GM21786 (cell line): ENCODE results near the gene CAPZA3.
"Not testable (repeated sequence)": the region's sequence is repeated elsewhere in the genome, so short reads cannot be mapped to it uniquely, and the experiment has no call there.

Experiments used
- ATAC-seq: cut with Tn5 transposase; IDR thresholded peaks from one replicate; pipeline ENCODE4 v1.9.1; 2021; ENCODE audit not compliant: unreplicated experiment

CAPZA3 gene, protein sequence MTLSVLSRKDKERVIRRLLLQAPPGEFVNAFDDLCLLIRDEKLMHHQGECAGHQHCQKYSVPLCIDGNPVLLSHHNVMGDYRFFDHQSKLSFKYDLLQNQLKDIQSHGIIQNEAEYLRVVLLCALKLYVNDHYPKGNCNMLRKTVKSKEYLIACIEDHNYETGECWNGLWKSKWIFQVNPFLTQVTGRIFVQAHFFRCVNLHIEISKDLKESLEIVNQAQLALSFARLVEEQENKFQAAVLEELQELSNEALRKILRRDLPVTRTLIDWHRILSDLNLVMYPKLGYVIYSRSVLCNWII

DNA sequence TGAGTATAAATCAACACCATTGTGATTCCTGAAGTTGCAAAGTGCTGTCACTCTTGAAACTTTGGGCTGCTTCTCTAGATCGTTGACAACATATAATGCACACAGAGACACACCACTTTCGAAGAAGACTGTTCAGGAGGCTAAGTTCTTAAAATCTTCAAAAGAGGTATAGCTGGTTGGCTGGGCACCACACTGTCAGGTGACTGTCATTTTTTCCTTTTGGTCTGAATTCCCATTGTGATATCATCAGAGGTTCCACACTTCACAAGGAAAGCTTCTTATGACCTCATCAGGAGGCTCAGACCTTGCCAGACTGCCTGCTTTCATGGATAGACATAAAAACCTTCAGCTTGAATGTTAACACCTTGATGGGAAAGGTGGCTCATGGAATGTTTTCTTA is at the start of gene CAPZA3, which contains the start of gene PLCZ1:
TSS of gene CAPZA3 (plus strand) at position 301 of the 400 bp plus-strand sequence. CDS start 150 bp downstream, outside the sequence.
TSS of gene PLCZ1 (minus strand) at position 194 of the 400 bp plus-strand sequence. CDS start 641 bp downstream, outside the sequence.
- ATAC-seq: no peak

DNA sequence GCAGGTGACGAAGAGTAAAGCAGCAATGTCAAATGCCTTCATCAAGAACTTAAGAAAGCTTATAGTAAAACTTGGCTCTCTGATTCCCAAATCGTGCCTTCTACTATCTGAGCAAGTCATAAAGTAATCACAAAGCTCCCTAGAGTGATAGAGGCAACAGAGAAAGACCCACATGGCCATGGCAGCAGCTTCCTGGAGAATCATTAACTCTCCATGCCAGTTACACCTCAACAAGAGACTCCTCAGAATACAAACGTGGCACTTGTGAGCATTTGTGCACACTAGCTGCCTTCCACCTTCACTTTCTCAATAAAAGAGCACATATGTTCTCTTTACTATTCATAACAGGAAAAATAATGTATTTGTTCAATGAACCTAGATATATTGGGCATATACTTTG is 48.1 kb upstream of the CAPZA3 start:
- ATAC-seq: no peak

DNA sequence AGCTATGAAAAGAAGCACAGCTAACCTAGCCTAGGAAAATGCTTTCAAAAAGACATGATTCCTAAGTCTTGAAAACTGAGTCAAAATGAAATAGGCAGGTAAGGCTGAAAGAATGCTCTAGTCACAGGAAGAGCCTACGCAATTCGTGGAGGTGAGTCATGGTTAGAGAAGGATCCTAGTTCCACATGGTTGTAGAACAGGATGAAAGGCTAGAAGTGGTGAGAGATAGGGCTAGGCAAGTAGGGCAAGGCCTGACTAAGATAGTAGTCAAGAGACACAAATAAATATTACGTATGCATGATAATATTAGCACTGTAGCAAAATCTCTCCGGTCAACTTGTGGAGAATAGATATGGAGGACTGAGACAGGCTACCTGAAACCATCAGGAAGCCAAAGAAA is 47.3 kb upstream of the CAPZA3 start:
- no peak for ATAC-seq

DNA sequence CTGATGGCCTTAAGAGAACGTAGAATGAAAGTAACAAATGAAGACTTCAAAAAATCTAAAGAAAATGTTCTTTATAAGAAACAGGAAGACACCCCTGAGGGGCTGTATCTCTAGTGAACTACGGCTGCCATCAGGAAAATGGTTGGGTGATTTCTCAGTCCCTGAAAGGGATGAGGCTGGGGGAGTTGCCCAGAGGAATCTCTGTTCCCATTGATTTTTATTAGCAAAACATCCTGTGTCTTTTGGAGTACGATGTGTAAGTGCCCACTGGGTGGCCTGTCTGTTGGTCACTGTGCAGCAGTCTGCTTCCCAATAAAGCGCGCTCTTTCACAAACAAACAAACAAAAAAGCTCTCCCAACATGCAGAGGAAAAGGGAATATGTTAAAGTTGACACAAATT is 43.9 kb upstream of the CAPZA3 start:
- not testable (repeated sequence) for ATAC-seq

DNA sequence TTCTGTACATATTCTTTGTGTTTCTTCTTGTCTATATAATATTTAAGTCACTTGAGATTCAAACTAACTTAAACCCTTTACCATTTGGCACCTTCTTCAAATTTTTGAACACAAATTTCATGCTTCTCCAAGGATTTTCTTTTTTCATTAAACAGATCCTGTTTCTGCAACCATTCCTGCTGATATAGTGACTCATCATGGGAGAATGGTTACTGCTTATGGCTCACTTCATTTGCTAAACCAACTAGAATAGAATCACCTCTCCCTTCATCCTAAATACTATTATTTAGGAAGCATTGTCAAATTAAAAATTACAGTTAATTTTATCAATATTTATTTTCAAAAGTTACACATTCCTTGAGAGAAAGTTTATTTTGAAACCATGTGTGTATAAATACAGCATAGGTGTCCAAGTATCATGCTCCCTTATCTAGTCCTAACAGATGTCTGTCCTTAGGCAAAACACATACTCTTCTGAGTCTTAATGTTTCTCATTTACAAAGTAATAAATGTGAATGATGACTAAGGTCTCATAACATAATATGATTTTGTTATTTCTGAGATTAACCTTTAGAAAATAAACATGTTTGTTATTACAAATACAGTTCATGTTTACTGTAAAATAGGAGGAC is 40.8 kb upstream of the CAPZA3 start:
- ATAC-seq: no peak

DNA sequence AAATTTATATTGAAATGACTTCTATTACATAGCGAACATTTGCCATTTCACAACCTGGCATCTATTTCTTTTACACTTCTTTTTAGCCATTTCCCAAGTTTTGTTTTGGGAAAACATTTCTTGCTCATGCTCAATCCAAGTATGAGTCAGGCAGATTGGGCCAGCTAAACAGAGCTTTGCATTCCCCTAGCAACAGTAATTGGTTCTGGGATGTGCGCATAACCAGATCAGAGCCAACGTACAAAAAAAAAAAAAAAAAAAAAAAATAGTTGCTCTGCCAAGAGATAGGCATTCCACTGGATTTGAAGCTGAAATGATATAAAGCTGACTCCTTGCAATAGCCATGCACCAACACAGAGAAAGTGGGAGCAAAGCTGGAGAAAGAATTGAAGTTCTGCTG is 37.6 kb upstream of the CAPZA3 start:
- ATAC-seq: no peak

DNA sequence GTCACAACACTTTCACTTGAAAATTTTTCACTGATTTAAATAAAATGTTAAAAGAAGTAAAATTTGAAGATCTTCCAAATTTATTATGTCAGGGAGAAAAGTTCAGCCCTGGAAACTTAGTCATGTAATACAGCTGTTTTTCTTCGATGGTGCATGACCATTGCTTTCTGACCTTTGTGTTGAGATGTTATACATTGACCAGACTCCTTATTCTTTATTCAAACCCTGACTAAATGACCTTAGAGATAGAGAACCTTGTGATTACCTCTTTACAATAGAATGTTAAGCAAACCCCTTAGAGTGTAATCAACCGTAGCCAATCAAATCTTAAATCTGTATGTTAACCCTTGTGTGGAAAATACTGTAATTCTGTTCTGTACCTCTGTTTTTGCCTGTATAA is 34.6 kb upstream of the CAPZA3 start:
- no peak for ATAC-seq

DNA sequence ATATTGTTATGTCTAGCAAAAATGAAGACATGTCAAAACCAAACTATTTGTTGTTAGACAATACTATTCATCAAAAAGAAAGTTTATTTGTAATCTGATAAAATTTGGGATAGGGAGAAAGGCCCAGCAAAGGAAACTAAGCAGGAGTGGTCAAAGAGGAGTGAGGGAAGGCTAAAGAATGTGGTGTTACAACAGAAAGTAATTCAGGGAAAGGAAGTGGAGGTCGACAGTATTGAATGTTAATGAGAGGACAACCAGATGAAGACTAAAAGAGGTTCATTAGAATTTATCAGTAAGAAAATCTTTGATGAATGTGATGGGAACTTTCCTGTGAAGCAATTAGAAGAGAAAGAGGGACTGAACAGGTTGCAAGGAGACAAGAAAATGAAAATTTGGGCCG is 34.0 kb upstream of the CAPZA3 start:
- ATAC-seq: no peak

DNA sequence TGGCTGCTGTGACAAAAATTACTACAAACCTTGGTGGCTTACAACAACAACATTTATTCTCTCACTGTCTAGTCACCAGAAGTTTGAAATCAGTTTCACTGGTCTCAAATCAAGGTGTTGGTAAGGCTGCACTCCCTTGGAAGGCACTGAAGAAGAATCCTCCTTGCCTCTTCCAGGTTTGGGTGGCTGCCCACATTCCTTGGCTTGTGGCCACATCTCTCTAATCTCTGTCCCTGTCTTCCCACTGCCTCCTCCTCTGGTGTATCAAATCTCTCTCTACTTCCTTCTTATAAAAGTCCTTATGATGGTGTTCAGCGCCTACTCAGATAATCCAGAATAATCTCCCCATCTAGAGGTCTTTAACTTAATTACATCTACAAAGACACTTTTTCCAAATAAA is 31.1 kb upstream of the CAPZA3 start:
- ATAC-seq: no peak

DNA sequence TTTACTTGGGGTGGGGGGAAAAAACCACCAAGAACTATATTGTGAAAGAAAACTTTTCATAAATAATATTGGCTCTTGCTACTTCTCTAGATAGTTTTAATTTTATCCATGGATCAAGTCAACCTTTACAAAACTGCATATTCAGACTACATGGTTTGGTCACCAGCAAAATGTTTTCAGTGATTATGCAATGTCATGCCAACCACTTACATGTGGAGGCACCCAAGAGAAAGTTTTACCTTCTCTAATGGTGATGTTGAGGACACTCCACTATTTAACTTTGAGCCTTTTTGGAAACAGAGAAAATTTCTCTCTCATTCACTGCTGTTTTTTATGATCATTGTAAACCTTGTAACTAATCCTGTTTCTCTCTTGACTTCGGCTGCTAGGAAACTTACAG is 21.7 kb upstream of the CAPZA3 start:
- ATAC-seq: no peak

DNA sequence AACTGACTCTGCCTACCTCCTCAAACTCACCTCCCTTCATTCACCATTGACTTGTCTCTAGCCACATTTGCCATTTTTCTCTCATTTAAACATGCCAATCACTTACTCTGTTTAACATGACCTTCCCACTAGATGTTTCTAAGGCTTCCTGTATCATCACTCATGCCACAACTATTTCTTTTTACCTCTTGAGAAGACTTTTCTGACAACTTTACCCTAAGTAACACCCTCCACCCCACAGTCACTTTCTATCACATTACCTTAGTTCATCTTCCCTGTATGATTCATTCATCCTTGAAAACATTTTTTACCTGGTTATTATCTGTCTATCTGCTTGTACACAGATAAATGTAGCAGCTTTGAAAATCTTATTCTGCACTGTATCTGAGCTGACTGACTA is 19.5 kb upstream of the CAPZA3 start:
- ATAC-seq: no peak

DNA sequence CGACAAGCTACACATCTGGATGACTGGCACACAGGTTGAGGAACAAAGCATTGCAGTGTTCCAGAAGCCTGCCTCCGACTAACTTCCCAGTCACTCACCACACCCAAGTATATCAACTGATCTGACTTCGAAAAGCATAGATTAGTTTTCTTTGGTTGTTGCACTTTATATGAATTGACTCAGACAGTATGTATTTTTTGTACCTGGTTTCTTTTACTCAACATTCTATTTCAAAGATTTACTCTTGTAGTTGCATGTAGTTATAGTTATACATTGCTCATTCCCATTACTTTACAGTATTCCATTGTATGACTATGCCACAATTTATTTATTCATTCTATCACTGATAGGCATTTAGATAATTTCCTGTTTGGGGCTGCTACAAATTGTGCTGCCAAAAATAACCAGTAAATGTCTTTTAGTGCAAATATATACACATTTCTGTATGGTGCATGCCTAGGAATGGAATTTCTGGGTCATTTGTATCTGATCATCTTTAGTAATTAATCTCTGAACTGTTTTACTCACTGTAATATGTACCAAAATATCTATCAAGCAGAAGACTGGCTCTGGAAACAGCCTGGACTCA is 17.9 kb upstream of the CAPZA3 start:
- no peak for ATAC-seq

DNA sequence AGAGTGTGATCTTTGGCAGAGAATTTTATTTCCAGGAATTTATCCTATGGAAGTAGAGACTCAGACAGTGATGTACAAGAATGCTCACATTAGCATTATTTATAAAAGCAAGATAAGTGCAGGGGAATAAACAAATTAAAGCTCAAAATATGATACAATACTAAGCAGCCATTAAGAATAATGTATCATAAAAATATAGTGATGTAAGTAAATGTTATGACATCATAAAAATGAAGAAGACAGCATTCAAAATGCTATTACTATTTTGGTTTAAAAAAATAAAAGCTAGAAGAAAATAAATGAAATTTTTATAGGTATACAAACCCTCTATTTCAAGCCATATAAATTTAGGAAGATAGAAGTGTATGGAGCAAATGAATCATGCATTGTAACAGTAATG is 17.2 kb upstream of the CAPZA3 start:
- ATAC-seq: no peak

DNA sequence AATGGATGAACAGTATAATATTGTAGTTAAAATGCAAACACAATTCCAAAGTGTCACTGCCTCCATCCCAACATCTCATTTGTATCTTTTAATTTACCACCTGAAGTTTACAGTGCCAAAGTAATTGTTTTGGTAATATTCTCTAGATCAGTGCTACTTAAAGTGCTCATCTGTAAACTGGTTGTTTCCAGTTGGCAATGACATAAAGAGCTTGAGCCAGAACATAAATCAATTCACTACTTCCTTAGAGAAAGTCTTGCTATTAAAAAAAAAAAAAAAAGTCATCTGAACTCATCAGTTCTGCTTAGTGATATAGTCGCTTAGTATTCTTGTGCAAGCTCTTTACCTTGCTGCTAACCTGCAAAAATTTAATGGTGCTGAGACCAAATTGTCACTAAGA is 16.5 kb upstream of the CAPZA3 start:
- no peak for ATAC-seq

DNA sequence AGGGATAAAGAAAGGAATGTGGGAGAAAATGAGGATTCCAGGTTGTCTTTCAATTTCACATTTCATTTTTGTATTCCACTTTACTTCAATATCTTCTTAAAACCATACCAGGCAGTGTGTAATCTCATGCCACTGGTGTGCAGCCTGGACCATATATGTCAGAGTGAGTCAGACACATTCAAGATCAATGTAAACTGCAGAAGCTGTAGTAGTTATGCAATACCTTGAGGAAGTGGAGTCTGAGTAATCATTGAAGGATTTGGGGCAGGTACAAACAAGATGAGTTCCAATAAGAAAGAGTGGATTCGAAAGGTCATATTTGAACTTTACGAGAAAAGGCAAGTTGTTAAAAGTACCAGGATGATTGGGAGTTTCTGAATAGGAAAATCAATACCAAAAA is 14.2 kb upstream of the CAPZA3 start:
- no peak for ATAC-seq

DNA sequence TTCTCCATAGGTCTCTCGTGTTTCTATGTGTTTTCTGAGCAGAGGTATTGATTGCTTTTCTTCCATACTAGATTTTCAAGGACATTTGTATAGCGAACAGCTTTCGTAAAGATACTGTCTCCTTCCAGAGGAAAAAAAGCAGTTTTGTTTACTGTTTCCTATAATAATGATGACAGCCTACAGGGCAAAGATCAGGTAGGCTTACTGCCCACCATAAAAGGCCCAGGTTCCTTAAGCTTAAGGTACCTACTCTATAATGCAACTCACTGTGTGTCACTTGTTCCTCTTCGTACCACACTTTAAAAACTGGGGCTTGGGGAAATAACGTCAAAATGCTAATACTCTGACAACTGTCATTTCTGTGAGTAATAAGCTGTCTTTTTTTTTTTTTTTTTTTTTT is 6.8 kb upstream of the CAPZA3 start:
- ATAC-seq: no peak

DNA sequence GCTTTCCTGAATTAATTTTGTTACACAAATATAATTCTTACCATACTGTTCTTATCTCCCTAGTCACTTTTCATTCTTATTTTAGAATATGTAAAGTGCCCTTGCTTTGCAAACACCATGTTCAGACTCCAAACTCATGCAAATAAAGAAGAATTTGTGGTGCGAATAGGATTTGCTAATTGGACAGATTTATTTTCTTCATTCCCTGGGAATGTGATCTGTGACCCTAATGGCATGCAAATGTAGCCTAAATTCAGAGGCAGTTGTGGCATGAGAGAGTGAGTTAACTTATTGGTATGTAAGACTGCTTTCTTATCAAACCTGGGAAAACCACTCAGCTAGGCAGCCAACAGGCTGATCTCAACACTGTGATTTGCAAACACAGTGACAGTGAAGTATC is 10.0 kb downstream of the CAPZA3 start:
- no peak for ATAC-seq

DNA sequence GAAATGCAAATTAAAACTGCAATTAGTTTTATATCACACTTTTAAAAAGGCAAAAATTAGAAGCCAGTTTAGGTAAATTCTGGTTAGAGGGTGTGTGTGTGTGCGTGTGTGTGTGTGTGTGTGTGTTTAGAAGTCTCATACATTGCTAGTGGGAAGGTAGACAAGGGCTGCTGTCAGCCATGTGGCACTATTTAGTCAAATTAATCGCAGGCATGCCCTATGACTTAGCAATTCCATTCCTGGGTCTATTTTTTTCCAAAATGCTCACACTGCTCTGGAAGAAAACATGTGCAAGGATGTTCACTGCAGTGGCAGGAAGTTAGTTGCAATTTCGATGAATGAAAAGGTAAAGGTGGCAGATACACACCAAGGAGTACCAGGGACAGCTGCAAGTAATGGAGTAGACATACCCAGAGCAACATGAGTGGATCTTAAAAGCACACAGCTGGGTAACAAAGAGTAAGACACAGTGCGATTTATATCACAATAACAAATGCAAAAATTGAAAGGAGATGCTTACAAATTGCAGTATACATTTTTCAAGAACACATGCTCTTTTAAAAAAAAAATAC is 11.6 kb downstream of the CAPZA3 start:
- ATAC-seq: no peak

DNA sequence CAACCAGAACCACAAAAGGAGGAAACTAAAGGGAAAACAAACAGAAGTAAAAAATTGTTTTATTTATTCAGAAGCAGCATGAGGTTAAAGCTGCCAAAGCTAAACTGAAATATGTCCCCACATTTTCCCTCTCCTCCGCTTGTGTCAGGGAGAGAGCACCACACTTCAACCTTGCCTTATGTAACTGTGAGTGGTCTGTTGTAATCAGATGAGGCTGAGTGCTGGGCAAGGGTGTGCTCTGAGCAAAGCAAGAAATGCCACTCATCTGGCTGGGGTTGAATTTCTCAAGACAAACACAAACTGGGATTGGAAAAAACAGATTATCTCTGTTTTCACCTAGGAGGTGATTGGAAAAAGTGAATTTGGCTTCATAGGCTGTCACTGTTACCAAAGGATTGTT is 12.2 kb downstream of the CAPZA3 start:
- no peak for ATAC-seq

DNA sequence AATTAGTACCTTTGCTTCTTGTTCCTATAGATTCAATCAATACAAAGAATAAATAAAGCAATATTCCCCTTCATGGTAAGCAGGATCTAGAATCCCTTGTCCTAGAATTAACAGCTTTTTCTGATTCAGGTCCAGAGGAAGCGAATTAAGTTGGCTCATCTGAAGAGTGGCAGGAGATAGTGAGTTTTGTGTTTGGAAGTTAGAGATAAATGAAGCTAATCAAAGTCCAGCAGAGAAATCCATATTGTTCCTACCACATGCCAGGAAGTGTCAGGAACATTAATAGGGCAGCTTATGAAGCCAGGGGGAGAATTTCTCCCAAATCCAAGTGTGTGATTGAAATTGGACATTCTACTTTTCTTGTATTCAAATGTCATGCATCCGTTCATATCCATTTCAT is 13.9 kb downstream of the CAPZA3 start:
- no peak for ATAC-seq

DNA sequence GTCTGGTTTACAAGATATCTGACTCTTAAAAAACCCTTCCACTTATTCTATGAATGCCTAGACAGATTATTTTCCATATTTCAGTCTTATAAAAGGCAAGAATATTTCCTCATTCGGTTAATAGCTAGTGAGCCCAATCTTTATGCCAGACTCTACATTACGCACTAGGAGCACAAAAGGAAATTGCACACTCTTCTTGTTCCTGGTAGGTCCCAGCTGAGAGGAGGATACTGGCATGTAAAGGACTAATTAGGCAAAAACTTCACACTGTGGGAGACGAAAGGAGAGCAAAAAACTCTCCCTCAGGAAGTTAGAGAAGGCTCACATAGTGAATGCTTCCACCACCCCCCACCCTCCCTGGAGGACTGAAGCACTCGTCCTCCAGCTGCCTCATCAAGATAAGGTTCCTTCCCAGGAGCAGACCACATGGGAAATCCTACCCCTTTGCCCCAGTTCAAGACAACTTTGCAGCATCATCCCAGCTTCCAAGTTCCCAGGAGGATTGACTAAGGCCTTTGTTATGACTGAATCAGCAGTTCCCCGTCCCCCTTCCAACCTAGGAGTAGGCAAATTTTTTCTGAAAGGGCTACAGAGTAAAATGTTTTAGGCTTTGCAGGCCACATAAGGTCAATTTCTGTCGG is 14.5 kb downstream of the CAPZA3 start:
- ATAC-seq: no peak

DNA sequence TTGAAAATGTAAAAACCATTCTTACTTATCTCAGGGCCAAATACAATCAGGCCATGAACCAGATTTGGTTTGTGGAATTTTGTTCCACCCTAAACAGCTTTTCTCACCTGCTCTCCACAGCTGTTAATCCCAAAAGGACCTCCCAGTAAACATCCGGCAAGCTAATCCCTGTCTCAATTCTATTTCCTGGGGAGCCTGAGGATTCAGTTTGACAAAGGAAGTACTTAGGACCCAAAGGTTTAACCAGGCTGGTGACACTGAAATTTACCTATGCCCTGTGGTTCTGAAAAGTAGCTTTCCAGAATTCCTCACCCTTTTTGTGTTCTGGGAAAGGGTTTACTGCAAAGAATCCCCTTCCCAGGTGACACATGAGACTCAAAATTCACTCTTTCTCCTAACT is 15.0 kb downstream of the CAPZA3 start:
- ATAC-seq: no peak
